ENCODE results near the gene FANCE. TPM values are rescaled to one million over a fixed set of nuclear protein-coding genes. Genes with fewer than 3 reads are reported as not detected.

Gene FANCE
- total and polyA plus RNA-seq, 2 donors (not counting 1 experiment from before 2014, with no cell fraction given): 9.2 to 12.8 TPM

GRCh38 chr6:35468980-35469750 is 17.0 kb downstream of the FANCE start:
- ChIA-PET CTCF (interaction anchor here (1.0 to 7.9 kb wide), 7 partner anchors 17 to 263 kb away, joined by 3 to 127 read pairs (median 9); partner anchors contain the start of genes DEF6, FANCE and PPARD), POLR2A (interaction anchor here (0.9 to 2.3 kb wide), 6 partner anchors 17 to 166 kb away, joined by 3 to 19 read pairs (median 3); partner anchors contain the start of genes FANCE, PPARD and TEAD3)
- peak overlapping the region; percentile 99 for H3K4me3 Mint-ChIP-seq
- ATAC-seq (ENCODE audit: low read depth) (no peak), DNase-seq (peak; percentile 43)
- intact Hi-C loops (cut with micrococcal nuclease): loop anchor here (1.0 to 5.0 kb wide), 5 partner anchors 17 to 263 kb away; partner anchors contain the start of genes DEF6, FANCE, PPARD and TEAD3
- Histone ChIP-seq H3K4me2 (replicated peaks; ENCODE audit: low read depth, low read length, poor library complexity, severe bottlenecking) (peak overlapping the region; percentile 82), H3K9me3 (ENCODE audit: control extremely low read depth in 1 of 3, control insufficient read depth in 2 of 3, insufficient read depth in 1 of 3, low read length in 2 of 3) (no peaks in the 10 kb centered on the region), H2AFZ (ENCODE audit: insufficient read depth, low read depth, low read length, poor library complexity, severe bottlenecking) (peak overlapping the region; percentile 96), H3K4me1 (ENCODE audit: control insufficient read depth in 2 of 2, insufficient read depth in 2 of 2, low read length in 2 of 2) (peaks cover 19 to 34% of the 10 kb centered on the region in 2 donors), H3K79me2 (ENCODE audit: control insufficient read depth, insufficient read depth, low read length) (peaks cover 8% of the 10 kb centered on the region), H3K4me3 (ENCODE audit: control extremely low read depth in 1 of 5, extremely low read depth in 1 of 5, insufficient read depth in 1 of 5, low read depth in 2 of 5, low read length in 4 of 5) (peak overlapping the region; percentile 51 to 95 (median 87)), H4K20me1 (ENCODE audit: control insufficient read depth, insufficient read depth, low read length, poor library complexity, severe bottlenecking) (peaks cover 25% of the 10 kb centered on the region), H3K36me3 (replicated peaks in 1 of 2; ENCODE audit: control extremely low read depth in 1 of 2, control insufficient read depth in 1 of 2, extremely low read depth in 1 of 2, insufficient read depth in 2 of 2, low read length in 1 of 2) (peaks cover 2 to 48% of the 10 kb centered on the region in 2 experiments), H3K27ac (ENCODE audit: low read length in 2 of 2) (peak overlapping the region; percentile 91 to 92), H3K9ac (ENCODE audit: low read length) (peak overlapping the region; percentile 88), H3K27me3 (replicated peaks in 1 of 4; ENCODE audit: control extremely low read depth in 1 of 4, control insufficient read depth in 3 of 4, insufficient read depth in 4 of 4, low read length in 3 of 4) (no peaks in the 10 kb centered on the region)
- peak overlapping the region; percentile 99 for H3K27ac Mint-ChIP-seq
- peaks cover 42% of the 10 kb centered on the region for H3K4me1 Mint-ChIP-seq
- WGBS (ENCODE audit: insufficient coverage): 1% methylated on average over 37 of the region's 37 CpGs
- H3K9me3 Mint-ChIP-seq (ENCODE audit: insufficient read depth): no peaks in the 10 kb centered on the region
- no peak for TF ChIP-seq EZH2 (IDR thresholded peaks at IDR 0.05; ENCODE audit: borderline replicate concordance, insufficient read depth, low read depth, low read length, poor library complexity, severe bottlenecking)
- no peak for TF ChIP-seq CTCF (IDR thresholded peaks at IDR 0.05)
- H3K27me3 Mint-ChIP-seq: no peaks in the 10 kb centered on the region

All from B cell (primary cell).